NCI-H2196 treated with DMSO at 0.1 percent for 48 hours (cell line): ENCODE measurements around the gene CACHD1.
A peak's percentile ranks its signal among the peaks of the same experiment; 100 is the strongest.

Experiments
- DNase-seq: peaks from one replicate; lab custom pipeline; 2025; ENCODE audit not compliant: unreplicated experiment; lab: John Stamatoyannopoulos, UW

Gene CACHD1

DNA sequence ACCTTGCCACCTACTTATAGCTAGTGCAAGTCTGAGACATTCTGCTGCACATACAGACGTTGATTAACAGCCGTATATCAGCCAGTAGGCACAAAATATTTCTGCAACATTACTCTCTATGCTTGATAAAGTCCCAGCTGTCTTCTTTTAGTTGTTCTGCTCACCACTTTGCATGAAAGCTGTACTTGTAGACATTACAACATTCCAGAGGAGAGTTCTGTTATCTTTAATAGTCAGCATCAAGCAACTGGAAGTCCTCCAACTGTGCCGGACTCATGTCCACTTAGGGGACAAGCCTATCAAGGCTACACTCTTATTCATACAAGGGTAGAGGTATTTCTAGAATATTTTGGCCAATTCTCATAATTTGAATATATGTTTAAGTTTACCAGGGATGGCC is 50.0 kb downstream of the CACHD1 start:
- DNase-seq, result no peak

DNA sequence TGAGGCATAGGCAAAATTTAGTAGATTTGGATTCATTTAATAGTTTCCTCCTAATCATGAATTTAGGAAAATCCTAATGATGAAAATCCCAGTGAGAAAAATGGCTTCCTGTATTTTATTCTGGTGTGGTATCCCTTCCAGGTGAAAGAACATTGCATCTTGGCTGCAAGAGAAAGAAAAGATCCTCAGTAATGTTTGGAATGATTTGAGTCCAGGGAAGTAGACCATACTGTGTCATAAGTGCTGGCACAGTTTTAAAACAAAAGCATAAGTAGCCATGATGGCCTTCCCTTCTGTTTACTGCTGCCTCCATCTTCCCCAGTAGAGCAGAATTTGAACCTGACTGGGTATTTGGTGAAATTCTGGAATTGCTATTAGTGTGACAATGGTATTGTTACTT is 52.8 kb downstream of the CACHD1 start:
- DNase-seq, result no peak

DNA sequence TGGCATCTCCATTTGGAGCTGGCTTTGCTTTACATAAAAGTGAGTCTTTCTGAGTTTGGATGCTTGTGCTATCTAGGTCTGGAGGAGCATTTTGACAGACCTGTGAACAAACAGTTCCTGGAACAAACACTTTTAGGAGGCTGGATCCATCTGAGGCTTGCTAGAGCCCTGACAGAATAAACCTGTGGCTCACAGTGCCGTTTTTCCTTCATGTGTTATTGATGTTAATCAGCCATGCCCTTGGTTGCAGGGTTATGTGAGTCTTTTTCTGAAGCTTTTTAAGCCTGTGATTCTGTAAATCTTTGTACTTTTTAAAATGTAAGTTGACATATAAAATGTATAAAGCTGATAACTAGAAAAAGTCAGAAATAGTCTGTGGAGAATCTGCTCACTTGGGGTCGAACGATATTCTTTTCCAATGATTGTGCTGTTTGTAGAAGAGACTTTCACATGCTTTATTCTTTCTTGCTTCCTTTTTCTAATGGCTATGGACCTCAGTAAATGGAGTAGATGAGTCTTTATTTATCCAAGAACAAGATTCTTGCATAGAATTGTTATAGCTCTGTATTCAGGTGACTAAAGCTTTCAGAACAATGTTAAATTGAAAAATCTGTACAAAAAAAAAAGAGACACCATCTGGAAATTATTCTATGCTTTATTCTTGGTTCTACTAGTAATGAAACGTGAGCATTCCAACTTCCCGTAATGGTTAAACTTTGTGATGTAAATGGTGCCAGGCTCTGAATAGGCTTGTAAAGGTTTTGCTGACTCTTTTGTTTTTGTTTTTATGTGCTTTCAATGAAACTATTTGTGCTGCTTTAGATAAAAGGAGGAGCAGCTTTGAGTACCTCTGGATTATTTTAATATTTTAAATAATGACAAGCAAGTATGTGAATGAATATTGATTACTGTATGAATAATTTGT is 53.7 kb downstream of the CACHD1 start:
- no peak for DNase-seq

DNA sequence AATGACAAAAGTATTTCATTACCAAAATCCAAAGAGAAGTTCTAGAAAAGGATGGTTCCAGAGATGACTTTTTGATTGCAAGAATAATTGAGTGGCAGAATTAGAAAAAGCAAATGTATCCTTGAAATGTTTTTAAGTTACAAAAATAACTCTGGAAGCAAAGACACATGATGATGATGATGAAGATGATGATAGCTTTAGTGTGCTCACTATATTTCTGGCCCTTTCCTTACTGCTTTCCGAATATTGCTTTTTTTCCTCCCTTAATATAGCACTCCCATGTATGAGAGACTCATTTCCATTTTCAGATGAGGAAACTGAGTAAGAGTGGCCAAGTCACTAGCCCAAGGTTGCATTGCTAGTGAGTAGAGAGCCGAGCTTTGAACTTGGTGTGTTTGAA is 54.7 kb downstream of the CACHD1 start:
- no peak for DNase-seq

DNA sequence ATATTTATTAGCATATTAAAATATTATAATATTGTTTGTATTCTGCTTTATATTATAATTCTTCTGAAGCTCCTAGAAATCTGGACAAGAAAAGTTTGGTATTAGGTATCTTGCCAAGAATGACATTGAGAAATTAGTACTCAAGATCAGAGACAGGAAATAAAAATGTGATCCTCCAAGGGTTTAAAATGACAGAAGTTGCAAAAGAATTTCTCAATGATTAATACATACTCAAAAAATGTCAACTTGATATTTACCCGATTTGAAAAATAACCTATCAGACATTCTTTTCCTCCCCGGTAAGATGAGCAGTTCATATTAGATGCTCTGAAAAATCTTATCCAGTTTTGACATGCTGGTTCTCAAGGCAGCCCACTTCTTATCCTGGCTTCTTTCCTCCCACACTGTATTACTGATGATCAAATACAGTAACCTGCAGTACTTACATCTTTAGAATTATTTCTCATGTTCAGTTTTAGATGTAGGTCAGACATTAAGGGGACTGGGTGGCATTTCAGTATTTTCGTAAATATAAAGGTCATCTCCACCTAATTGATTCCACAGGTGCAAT is 55.3 kb downstream of the CACHD1 start:
- no peak for DNase-seq

DNA sequence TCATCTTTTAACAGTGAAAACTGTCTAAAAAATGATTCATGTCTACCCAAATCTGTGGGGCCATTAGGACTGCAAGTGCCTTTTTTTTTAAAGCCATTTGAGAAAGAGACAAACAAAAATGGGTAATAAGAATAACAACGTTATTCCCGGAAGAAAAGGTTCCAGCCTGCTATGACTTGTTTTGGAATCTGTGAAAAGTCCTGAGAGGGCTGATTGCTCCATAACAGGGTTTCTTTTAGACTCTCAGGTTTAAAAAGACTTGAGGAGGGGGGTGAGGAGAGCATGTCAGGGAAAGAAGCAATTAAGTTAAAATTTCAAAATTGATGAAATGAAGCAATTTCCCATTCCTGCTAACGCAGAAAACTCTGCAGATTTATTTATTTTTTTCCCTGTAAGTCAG is 56.4 kb downstream of the CACHD1 start:
- no peak for DNase-seq

DNA sequence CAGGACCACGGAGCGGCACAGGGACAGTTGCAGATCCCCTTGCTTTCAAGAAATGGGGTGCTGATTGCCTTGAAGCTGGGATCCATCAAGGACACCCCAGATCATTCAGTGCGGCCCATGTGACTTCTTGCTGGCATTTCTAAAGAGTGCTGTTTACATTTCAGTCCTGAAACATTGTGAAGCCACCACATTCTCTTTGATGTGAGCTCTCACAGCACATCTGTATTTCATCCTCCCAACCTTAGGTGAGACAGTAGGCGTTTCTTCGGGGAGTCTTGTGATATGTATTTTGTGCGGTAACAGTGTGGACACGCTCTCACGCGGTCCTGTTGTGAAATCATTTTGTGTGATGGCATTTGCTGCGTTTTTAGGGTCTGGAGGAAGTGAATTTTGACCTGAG is 57.2 kb downstream of the CACHD1 start:
- no peak for DNase-seq

DNA sequence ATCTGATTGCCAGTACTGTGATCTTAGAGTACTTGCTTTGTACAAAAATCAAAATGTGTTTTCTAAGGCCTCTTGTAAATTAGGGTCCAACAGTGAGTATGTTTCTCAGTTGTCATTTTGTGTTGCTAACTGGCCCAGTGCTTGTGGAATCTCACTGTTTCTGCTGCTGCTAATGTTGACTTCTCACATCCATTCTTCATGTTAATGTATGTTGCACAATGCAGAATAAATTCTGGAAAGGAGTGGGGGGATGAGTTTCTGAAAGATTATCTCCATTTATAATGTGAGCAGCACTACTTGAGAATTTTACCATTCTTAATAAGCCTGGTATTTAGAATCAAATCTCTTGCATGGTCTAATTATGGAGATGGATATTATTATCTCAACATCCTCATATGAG is 57.9 kb downstream of the CACHD1 start:
- DNase-seq, result no peak

DNA sequence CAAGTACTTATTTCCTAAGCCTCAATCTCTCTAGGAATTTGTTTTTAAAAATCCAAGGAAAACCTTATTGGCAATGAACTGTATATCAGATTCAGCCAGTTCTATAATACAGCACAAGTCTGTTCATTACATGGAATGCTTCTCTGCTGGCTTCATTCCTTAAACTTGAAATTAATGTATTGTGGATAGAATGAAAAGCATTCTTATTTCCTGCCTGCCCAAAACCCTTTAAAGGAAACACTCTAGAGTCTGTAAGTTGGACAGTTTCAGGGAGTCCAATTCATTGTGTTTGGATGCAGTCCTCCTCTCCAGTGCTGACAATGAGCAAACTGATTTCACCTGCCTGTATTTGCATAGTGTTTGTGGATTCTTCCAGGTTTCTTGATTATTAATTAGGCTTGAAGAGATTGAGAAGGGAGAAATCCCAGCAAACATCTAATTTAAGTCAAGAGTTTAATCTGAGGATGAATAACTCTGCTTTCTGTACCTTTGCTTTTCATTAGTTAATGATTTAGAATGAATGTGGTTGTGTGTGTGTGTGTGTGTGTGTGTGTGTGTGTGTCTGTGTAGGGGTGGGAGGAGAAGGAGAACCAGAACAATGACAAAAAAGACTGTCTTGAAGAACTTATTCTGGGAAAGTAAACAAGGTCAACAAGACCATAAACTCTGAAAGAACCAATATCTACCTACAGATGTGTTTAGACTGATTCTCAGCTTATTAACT is 61.2 kb downstream of the CACHD1 start:
- DNase-seq, result no peak

DNA sequence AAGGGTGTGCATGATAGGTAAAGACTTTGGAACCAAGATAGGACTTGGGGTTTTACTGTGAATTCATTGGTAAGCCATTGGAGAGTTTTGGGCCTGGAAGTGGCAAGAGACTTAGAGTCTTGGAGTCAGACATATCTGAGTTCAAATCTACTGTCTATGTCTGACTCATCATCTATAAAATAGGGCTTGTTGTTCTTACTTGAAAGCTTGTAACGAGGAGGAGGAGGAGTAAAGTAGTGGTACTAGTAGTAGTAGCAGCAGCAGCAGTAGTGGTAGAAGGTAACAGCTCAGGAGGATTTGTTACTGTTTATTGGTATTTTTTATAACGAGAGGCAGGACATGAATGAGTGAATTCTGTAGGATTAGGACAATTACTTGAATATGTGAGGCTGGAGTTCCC is 62.7 kb downstream of the CACHD1 start:
- DNase-seq, result no peak

DNA sequence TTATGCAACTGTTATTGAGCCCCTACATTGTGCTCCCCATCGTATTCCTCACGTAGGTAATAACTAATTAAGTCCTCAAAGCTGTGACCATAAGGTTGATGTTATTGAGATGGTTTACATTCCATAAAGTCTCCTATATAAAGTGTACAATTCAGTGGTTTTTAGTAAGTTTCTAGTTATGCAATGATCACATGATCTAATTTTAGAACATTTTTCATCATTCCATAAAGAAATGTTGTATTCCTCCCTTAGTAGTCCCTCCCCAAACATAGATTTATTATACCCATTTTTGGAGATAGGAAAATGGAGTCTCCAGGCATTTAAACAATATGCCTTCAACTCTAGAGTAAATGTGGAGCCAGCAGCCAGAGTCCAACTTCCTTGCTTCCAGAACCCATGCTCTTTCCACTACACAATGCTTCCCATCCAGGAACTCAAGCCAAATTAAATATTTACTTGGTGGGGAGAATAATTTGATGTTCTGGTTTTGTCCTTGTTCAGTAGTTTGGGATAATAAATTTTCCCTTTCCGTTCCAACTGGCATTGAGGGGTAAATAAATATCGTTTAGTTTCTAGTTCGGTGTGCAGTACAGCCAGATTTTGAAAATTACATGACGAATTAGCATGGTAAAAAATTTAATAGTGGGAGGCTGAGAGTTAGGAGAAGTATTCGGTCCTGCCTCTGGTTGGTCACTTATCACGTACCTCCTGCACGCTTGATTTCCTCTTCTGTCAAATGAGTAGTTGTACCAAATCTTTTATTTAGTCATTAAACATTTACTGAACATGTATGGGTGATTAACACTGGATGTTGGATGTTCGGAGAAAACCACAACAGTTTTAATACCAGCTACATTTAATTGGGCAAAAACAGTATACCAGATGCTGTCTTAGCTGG is 66.3 kb downstream of the CACHD1 start:
- DNase-seq, result peak; percentile 38

DNA sequence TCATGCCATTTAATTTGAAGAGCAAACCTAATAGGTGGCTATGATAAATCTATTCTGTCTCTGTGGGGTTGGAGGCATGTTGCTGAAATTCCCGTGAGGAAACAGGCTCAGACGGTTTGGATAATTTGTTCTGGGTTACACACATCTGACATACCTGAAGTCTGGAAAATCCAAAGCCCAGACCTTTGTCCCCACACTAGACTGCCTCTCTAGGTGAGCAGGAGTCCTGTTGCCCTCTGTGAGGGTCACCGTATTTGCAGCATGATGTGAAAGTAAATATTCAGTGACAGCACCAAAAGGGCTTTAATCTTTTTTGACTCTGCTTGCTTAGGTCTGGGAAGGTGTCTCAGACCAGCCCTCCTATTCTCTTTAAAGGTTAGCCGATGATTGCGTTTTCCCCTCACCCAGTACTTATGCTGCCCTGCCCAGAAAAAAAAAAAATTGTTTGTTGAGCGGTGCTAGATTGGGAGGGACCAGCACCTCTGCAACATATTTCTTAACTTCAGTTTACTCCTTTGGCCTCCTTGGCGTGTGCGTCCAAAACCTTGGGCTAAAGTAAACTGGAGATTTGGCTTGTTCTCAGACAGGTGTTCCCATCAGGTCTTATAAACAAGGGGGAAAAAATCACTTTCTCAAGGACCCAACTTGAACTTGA is 67.0 kb downstream of the CACHD1 start:
- no peak for DNase-seq

DNA sequence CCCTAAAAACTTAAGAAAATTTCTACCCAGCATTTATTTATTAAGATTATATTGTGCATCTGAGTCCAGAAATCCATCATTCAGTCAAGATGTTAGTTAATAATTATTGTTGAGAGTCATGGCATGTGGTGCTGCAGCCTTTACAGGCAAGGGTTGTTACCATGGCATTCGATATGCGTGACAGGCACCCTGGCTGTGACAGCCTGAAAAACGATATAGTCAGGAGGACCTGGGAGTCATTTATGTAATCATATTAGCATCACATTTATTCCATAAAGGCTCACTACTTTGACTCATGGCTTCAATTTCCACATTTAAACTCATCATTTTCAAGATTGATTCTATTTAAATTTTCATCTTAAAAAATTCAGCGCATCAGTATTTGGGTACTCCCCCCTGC is 68.0 kb downstream of the CACHD1 start:
- no peak for DNase-seq

DNA sequence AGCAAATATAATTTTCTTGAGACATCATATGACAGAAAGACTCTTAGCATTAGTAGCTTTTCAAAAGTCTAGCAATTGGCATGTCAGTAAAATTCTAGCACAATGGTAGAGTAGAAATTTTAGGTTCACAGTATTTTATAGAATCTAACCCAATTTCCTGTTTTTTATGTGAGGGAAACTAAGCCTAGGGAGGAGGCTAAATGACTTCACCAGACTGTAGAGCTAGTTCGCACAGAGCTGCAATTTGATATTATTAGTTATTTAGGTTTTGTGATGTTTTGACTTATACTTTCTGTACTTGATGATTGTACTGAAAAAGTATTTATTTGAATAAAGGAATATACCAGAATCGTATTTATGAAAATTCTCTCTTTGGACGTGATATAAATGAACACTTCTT is 68.5 kb downstream of the CACHD1 start:
- no peak for DNase-seq

DNA sequence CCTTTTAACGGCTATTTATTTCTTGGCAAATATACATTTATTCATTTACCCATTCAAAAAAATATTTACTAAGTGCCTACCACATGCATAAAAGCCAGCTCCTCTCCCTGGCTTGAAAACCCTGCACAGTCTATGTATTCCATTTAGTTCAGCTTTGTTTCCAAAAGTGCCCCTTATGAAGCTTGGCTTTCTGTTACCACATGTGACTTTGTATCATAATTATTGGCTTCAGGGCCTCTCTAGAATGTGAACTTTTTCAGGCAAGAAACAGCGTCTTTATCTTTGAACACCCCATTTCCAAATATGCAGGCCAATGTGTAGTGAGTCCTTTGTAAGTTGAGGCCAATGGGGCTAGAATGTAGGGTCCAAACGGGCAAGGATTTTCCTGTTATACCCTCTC is 69.4 kb downstream of the CACHD1 start:
- no peak for DNase-seq

DNA sequence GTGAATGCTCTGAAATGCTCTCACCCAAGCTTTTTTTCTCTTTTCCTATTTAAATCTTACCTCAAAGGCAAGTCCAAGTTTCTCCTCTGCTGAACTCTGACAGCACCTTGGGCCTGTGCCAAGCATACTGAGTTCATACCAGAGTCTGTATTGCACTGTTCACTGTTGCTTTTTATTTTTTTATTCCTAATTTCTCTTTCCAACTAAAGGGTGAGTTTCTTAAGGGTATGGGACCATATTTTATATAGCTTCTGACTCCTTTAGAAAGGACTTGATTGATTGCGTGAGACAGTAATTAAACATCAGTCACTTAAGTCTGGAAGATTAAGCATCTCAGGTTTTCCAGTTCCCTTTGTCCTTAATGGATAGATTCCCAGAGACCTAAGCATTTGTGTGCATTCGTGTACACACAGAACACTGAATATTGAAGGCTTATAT is 69.9 kb downstream of the CACHD1 start:
- DNase-seq, result no peak

DNA sequence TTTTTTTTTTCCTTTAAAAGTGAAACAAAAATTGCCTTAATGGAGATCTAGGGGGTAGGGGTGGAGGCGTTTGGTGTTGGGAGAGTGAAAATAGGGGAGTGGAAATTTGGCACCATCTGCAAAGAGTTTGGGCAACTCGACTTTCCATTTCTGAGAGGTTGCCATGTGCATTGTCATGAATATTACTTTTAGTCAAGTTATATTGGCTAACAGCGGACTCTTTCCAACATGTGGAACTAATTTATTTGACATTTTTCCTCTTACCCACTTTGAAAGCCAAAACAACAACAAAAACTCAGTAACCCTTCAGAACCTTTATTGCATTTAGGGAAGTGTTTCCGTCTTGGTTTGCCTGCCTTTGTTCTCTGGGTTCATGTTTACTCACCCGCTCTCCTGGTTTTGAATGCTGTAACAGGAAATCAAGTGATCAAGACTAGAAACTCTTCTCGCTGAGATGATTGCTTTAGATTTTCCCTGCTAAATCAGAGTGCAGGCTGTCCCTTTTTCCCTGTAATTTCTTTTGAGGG is 70.4 kb downstream of the CACHD1 start:
- no peak for DNase-seq

DNA sequence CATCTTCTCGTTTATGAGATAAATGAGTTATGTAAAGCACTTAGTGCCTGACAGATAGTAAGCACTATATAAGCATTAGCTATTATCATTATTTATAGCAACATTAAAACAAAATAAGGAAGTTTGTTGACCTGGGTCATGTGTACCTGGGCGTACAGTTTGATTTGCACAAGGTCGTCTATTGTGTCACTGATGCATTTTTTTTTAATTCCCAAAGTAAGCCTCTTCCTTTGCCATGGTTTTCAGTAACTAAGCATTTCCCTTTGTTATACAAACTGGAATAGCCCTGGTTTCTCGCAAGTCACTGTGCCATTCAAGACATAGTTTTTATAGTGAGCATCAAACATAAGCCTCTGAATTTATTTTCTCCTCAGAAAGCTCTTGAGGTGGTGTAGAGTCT is 72.2 kb downstream of the CACHD1 start:
- no peak for DNase-seq

DNA sequence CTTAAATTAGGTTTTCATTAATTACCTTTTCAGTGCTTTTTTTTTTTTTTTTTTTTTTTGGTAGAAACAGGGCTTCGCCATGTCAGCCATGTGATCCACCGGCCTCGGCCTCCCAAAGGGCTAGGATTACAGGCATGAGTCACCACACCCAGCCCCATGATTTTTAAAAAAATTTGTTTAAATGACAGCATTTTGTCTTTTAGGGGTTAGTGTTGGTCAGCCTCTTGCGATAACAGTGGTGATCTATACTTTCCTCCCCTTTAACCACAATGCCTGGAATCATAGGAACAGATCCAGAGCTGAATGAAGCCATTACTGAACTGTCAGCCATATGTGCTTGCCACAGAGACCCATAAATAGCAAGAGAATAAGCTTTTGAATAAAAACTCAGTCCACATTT is 73.9 kb downstream of the CACHD1 start:
- no peak for DNase-seq

DNA sequence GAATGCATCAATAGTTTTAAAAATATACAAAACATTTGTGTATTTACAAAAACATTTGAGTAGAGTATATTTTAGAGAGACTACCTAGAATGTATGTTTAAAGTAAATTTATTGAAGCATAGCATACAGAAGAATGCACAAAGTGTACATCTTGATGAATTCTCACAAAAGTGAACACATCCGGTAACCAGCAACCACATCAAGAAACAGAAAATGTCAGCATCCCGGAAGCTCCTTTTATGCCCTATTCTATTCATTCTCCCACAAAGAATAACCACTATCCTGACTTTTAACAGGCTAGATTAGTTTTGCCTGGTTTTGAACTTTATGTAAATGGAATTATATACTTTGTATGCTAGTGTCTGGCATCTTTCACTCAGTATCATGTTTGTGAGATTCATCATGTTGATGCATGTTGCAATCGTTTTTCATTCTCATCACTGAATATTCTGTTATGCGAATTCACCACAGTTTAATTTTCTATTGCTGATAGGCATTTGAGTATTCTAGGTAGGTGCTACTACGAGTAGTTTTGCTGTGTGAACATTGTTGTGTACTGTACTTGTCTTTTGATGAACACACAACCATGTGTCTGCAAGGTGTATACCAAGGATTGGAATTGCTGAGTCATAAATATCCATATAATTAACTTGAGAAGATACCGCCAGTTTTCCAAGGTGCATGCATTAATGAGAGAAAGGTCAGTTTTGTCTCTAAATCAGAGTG is 75.4 kb downstream of the CACHD1 start:
- DNase-seq, result no peak
